Psoas muscle (tissue), 8 donors: Measurements from ENCODE around the gene TNPO2. TPM values are rescaled to one million over a fixed set of nuclear protein-coding genes. Genes with fewer than 3 reads are reported as not detected.

ENCODE experiments used
- ATAC-seq, 4 donors: fragments of 200-7000 bp; cut with Tn5 transposase; one replicate each; pipeline ENCODE4 v1.9.1; 2020; ENCODE audit warnings: moderate library complexity in 3 of 4, mild to moderate bottlenecking in 2 of 4
- DNase-seq, 2 donors: peaks; one replicate each; pipeline ENCODE4 v3.0.0-alpha.2; 2020
- H3K27ac ChIP-seq: fragments of 200-600 bp; one replicate; pipeline ENCODE4 v1.8.0; 2022
- H3K27me3 ChIP-seq, 3 donors: fragments of 200-600 bp in 1 of 3; one replicate each; pipeline versions ENCODE4 v1.6.1 to v1.8.0; 2013 to 2022; ENCODE audit warnings: low read length in 2 of 3, mild to moderate bottlenecking in 2 of 3, moderate library complexity in 1 of 3; ENCODE audit not compliant: insufficient read depth in 3 of 3
- H3K36me3 ChIP-seq, 2 donors: fragments of 200-600 bp in 1 of 2; one replicate each; pipeline versions ENCODE4 v1.6.1 to v1.8.0; 2013 to 2022; ENCODE audit warnings: low read depth in 1 of 2, mild to moderate bottlenecking in 1 of 2, moderate library complexity in 1 of 2; ENCODE audit not compliant: insufficient read depth in 1 of 2
- H3K4me1 ChIP-seq: fragments of 200-600 bp; one replicate; pipeline ENCODE4 v1.8.0; 2022
- H3K4me3 ChIP-seq: fragments of 200-600 bp; one replicate; pipeline ENCODE4 v1.8.0; 2022; ENCODE audit warnings: mild to moderate bottlenecking
- H3K9me3 ChIP-seq: fragments of 200-600 bp; one replicate; pipeline ENCODE4 v1.8.0; 2022
- CTCF ChIP-seq: fragments of 200-600 bp; IDR thresholded peaks from one replicate; pipeline ENCODE4 v1.8.0; 2022; ENCODE audit warnings: antibody characterized with exemption
- WGBS, 3 donors: extraction: QIAGEN DNeasy Blood & Tissue Kit; methylation state at CpG; one replicate each; pipeline versions ENCODE4 v1.1.6 to v1.1.7; 2013; 5-methylcytosine and 5-hydroxymethylcytosine counted together
- intact Hi-C, 2 donors: fragments of 100-400 bp; cut with DNase I; formaldehyde crosslinking; loops; one replicate each; pipeline versions ENCODE4 v1.11.0 to v1.14.2; 2022
- long read RNA-seq, 2 donors: library from polyadenylated mRNA; unstranded; transcript quantifications; one replicate each; pipeline ENCODE4 v2.0.0, GENCODE V29; 2021
- polyA plus RNA-seq, 3 donors: library from polyadenylated mRNA; stranded (reverse); fragments of 200-250 nt; gene quantifications; one replicate each; pipeline ENCODE4 v1.2.3, GENCODE V29; 2013
- total RNA-seq, 4 donors: library from RNA; stranded (reverse); fragmentation: NEBNext Ultra II Directional in 2 of 4; extraction: Animal tissue kit (Norgen Biotek cat#: 25700) in 2 of 4; gene quantifications; one replicate each; pipeline versions ENCODE4 v1.2.1 to v1.2.4, GENCODE V29; 2021 to 2023
- donor health status: healthy with polysubstance abuse.
- donor health status: DM: no; HTN: no; CAD: no; lungs with moderate emphysema.
- donor health status: Bipolar disorder and iron deficiency.
- donor health status: healthy.
- donor health status: DM: yes; HTN: yes; CAD: no.
- donor health status: DM: no; HTN: no; CAD: no.
- donor health status: DM: no; HTN: no; CAD: no.
- donor health status: DM: yes; HTN: yes; CAD: no.

Gene TNPO2
- total RNA-seq (10 to 100 TPM; 29.0 to 48.1 (median 37.3) TPM), polyA plus RNA-seq (10 to 100 TPM; 17.4 to 31.2 (median 28.6) TPM)
- long read RNA-seq, donor 1, partial matches to known transcripts, result 0 of 10 reads
- long read RNA-seq, donor 1, other reads (novel, unspliced or antisense), result 10 of 10 reads
- long read RNA-seq, donor 2, partial matches to known transcripts, result 4 of 19 reads
- long read RNA-seq, donor 2, other reads (novel, unspliced or antisense), result 15 of 19 reads

DNA sequence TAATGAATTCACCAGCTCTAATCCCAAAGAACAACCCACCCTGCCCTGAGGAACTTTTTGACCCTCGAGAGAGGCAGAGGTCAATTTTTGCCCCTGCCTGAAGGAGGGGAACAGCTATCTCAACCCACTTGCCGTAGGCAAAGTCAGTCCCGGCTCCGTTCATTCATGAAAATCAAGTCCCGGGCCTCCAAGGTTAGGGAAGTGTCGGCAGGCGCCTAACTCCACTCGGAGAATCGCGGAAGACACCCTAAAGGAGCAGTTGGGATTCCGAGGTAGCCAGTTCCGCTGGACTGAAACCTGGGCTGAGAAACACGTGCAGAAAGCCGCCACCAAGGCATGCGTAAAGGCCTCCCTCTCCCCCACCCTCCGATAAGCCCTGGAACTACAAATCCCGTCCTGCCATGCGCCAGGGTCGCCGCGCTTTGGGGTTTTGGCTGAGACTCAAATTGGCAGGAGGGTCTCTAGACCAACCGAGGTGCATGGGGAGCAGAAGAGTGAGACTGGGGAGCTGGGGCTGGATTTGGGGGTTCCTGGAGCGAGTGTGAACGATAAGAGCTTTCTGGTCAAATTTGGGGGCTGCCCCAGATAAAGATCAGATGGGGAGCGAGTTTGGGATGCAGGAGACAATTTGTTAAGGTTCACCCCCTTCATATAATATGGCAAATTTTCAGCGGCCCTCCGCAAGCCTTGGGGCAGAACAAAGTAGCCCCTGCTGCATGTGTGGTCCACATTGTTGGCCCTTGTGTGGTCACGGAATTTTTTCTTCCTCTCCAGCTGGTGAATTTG, at the start of gene TNPO2:
Gene TNPO2, minus strand, starts transcription at position 292 of the 786 bp plus-strand sequence. CDS start 2,955 bp downstream, outside the sequence.
- H3K36me3 ChIP-seq, result peaks cover 0 to 12% of the 10 kb centered on the region in 2 donors
- intact Hi-C loops, result loop anchor here in 1 of 2 donors (5.0 kb wide), 3 partner anchors 42 to 123 kb away; partner anchors contain the start of gene DHPS
- H3K4me1 ChIP-seq, result peaks cover 21% of the 10 kb centered on the region
- H3K4me3 ChIP-seq, result peak within 1 kb of the TSS; percentile 87
- DNase-seq (peak; percentile 53 to 69), ATAC-seq (peak; percentile 36 to 72 (median 53))
- H3K9me3 ChIP-seq, result no peaks in the 10 kb centered on the region
- peak within 1 kb of the TSS; percentile 92 for H3K27ac ChIP-seq
- no peaks in the 10 kb centered on the region for H3K27me3 ChIP-seq
- WGBS, 3 donors, result 2 to 3% (median 3%) methylated on average over 28 of the region's 28 CpGs
- no peak for TF ChIP-seq CTCF

- Histone ChIP-seq H3K4me3 (peak overlapping the region; percentile 4), H3K4me1 (peaks cover 36% of the 10 kb centered on the region), H3K27me3 (no peaks in the 10 kb centered on the region), H3K9me3 (no peaks in the 10 kb centered on the region), H3K27ac (peak overlapping the region; percentile 90), H3K36me3 (peaks cover 0 to 31% of the 10 kb centered on the region in 2 donors)
- DNase-seq (peak; percentile 57 to 78), ATAC-seq (peak; percentile 59 to 75 (median 67))
- intact Hi-C loops, result loop anchor here in 1 of 2 donors (2.0 kb wide), 1 partner anchor 74 kb away; no protein-coding TSS in a partner anchor
- 24 to 37% (median 27%) methylated on average over 4 of the region's 4 CpGs for WGBS, 3 donors
- TF ChIP-seq CTCF, result no peak
Observed at GRCh38 chr19:12772323-12772722, 48.6 kb upstream of the TNPO2 start.

GRCh38 chr19:12770922-12771321, 47.2 kb upstream of the TNPO2 start:
- Histone ChIP-seq H3K9me3 (no peaks in the 10 kb centered on the region), H3K4me3 (no peak overlapping the region), H3K4me1 (peaks cover 33% of the 10 kb centered on the region), H3K36me3 (peaks cover 0 to 36% of the 10 kb centered on the region in 2 donors), H3K27me3 (no peaks in the 10 kb centered on the region), H3K27ac (no peak overlapping the region)
- ATAC-seq (no peak), DNase-seq (no peak)
- intact Hi-C loops, result no loop called here
- WGBS, 3 donors, result 95 to 99% (median 96%) methylated on average over 9 to 13 of the region's 13 CpGs
- TF ChIP-seq CTCF, result no peak

- peak overlapping the region; percentile 41 for H3K27ac ChIP-seq
- 41 to 56% (median 46%) methylated on average over 25 to 37 of the region's 37 CpGs for WGBS, 3 donors
- ATAC-seq (peak; percentile 3 to 59 (median 22)), DNase-seq (no peak)
- peaks cover 0 to 47% of the 10 kb centered on the region in 2 donors for H3K36me3 ChIP-seq
- no peak for TF ChIP-seq CTCF
- H3K4me1 ChIP-seq, result peaks cover 29% of the 10 kb centered on the region
- no peaks in the 10 kb centered on the region for H3K9me3 ChIP-seq
- no peaks in the 10 kb centered on the region for H3K27me3 ChIP-seq
- H3K4me3 ChIP-seq, result no peak overlapping the region
- intact Hi-C loops, result loop anchor here in 1 of 2 donors (5.0 kb wide), 1 partner anchor 78 kb away; no protein-coding TSS in a partner anchor
Observed at GRCh38 chr19:12769689-12770088, 46.0 kb upstream of the TNPO2 start.
